HuH-7.5 (cell line): ENCODE measurements around the gene MAP1LC3B2.

Source experiments
- DNase-seq: peaks from one replicate; pipeline ENCODE4 v3.0.0; 2011; ENCODE audit warnings: low spot score

MAP1LC3B2 gene

GRCh38 chr12:116615141-116615861 is 56.1 kb downstream of the MAP1LC3B2 start:
- no peak for DNase-seq

GRCh38 chr12:116616536-116617248 is 57.5 kb downstream of the MAP1LC3B2 start:
- DNase-seq = no peak

GRCh38 chr12:116619246-116619645 is 60.1 kb downstream of the MAP1LC3B2 start:
- no peak for DNase-seq

- DNase-seq = peak; percentile 26
Measured at GRCh38 chr12:116620124-116620491, 60.9 kb downstream of the MAP1LC3B2 start.

GRCh38 chr12:116620492-116621191 is 61.5 kb downstream of the MAP1LC3B2 start:
- no peak for DNase-seq

- no peak for DNase-seq
Measured at GRCh38 chr12:116621194-116621593, 62.0 kb downstream of the MAP1LC3B2 start.

- DNase-seq = no peak
Measured at GRCh38 chr12:116624516-116624915, 65.3 kb downstream of the MAP1LC3B2 start.

GRCh38 chr12:116626153-116626552 is 67.0 kb downstream of the MAP1LC3B2 start:
- DNase-seq = no peak
